Stimulated activated CD4-positive, alpha-beta T cell treated with anti-CD3 and anti-CD28 coated beads, Interleukin-15, amount 100 ng/mL, for 1 hour (primary cell): ENCODE measurements around the gene ZBTB46.
"Not testable (repeated sequence)": the region's sequence is repeated elsewhere in the genome, so short reads cannot be mapped to it uniquely, and the experiment has no call there.

ENCODE experiments used
- DNase-seq, 2 donors: peaks; one replicate each; pipeline ENCODE4 v3.0.0-alpha.2; 2020; ENCODE audit warnings: low read depth in 1 of 2, low spot score in 1 of 2

The ZBTB46 gene, protein sequence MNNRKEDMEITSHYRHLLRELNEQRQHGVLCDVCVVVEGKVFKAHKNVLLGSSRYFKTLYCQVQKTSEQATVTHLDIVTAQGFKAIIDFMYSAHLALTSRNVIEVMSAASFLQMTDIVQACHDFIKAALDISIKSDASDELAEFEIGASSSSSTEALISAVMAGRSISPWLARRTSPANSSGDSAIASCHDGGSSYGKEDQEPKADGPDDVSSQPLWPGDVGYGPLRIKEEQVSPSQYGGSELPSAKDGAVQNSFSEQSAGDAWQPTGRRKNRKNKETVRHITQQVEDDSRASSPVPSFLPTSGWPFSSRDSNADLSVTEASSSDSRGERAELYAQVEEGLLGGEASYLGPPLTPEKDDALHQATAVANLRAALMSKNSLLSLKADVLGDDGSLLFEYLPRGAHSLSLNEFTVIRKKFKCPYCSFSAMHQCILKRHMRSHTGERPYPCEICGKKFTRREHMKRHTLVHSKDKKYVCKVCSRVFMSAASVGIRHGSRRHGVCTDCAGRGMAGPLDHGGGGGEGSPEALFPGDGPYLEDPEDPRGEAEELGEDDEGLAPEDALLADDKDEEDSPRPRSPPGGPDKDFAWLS

DNA sequence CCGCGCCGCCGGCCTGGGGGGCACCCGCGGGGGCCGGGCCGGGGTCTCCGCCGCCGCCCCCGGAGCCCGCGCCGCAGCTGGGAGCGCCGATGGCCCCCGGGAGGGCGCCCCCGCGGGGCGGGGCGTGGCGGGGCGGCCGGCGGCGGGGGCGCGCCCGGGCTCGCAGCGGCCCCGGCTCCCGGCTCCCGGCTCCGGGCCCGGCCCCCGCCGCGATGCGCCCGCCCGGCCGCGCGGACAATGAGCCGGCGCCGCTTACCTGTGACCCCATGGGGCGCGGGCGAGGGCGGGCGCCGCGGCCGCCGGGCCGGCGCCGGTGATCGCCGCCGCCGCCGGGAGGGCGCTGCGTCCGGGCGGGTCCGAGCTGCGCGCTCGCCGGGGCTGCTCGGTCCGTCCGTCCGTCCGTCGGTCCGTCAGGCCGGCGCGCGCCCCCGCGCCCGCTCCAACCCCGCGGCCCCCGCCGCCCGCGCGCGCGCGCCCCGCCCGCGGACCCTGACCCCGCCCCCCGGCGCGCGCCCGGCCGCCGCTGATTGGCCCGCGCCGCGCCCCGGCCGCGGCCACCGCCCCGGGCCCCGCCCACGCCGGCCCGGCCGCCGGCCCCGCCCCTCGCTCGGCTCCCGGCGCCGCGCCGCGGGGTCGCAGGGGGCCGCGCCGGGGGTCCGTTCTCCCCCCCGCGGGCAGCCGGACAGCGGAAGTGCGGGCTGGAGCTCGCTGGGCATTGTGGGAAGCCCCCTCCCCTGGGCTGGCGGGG is at the start of gene ZBTB46:
TSS of gene ZBTB46 (minus strand) at position 424 of the 748 bp plus-strand sequence. CDS start 40,507 bp downstream, outside the sequence.
- no peak for DNase-seq

DNA sequence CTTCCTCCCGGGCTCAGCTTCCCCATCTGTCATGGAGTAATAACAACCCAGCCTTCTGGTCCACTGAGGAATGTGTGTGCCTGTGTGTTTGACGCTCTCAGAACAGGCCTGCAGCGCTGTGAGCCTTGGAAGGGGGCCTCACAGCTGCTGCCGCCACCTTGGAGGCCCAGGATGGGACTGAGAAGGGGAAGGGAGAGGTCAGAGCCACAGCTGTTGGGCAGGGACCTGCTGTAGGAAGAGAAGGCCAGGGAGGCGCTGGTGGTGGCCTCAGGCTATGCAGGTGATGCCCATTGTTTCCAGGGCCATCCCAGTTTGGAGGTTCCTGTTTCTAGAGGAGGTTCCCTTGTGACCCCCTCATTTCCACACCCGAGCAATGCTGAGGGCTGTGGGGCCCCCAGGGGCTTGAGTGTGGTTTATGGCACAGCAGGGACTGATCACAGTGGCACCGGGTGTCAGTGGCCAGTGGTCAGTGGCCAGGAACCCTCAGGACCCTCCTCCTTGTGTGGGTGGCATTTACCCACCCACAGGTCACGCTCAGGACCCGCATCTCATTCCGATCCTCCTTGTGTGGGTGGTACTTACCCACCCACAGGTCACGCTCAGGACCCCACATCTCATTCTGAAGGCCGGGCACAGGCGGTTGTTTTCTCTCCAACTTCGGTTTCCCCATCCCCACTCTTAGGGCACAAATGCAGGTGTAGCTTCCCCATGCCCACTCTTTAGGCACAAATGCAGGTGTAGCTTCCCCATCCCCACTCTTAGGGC is 48.0 kb upstream of the ZBTB46 start:
- DNase-seq = no peak

DNA sequence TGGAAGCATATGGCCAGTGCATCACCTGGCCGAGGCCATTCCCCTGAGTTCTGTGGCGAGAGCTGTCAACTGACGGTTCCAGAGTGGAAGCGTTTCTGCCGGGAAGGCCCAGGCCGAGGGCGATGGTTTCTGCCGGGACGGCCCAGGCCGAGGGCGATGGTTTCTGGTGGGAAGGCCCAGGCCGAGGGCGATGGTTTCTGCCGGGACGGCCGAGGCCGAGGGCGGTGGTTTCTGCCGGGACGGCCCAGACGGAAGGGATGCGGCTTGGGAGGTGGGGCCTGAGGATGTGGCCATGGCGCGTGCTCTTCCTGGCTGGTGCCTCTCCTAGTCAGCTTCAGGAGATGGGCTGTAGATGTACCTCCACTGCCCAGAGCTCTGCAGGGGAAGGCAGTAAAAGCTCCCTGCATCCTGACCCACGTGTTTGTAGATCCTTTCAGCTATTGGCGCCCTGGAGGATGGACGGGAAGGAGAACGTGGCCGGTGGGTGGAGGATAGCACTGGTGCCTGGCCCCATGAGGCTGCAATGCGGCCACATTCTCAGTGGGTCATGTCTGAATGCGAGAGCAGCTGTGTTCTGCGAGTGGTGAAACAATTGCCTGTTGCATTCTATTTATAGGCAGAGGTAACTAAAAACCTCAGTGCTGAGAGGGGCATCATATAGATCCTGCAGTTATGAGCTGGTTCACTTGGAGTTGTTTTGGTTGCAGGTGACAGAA is 46.8 kb upstream of the ZBTB46 start:
- no peak for DNase-seq

DNA sequence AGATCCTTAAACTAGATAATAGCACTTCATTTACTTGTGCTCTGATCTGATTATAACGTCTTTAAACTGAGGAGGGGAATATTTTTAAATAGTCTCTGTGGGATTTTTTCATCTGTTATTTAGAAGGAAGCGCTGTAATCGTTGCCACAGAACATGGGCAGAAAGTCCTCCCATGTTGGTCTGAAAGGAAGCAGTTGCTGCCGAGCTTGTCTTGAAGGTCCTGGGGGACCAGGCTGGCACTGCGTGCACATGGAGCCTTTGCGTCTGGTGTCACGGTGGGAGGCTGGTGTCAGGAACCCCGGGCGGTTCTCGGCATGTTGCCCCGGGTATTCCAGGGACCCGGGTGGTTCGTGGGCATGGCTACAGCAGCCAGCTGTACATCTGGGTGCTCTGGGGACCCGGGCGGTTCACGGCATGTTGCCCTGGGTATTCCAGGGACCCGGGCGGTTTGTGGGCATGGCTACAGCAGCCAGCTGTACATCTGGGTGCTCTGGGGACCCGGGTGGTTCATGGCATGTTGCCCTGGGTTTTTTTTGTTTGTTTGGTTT is 45.5 kb upstream of the ZBTB46 start:
- DNase-seq = no peak

DNA sequence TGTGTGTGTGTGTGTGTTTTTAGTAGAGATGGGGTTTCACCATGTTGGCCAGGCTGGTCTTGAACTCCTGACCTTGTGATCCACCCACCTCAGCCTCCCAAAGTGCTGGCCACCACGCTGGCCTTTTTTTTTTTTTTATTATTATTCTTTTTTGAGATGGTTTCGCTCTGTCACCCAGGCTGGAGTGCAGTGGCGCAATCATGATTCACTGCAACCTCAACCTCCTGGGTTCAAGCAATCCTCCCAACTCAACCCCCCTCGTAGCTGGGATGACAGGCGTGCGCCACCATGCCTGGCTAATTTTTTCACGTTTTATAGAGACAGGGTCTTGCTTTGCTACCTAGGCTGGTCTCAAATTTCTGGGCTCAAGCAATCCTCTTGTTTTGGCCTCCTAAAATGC is 43.2 kb upstream of the ZBTB46 start:
- not testable (repeated sequence) for DNase-seq

DNA sequence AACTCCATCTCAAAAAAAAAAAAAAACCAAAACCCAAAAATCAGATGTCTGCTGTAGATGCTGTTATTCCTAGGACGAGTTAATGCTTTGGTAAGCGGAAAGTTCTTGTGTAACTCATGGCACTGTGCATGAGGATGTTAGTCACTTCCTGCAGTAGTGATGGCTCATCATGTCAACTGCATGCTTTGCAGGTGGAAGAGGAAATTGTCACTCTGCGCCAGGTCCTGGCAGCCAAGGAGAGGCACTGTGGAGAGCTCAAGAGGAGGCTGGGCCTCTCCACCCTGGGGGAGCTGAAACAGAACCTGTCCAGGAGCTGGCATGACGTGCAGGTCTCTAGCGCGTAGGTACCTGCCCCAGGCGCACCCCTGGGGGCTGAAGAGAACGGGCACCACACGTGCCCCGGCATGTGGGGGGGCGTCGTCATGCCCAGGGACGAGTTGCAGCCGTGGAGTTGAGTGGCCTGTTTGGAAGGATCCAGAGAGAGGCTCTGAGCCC is 42.5 kb upstream of the ZBTB46 start:
- DNase-seq = no peak

DNA sequence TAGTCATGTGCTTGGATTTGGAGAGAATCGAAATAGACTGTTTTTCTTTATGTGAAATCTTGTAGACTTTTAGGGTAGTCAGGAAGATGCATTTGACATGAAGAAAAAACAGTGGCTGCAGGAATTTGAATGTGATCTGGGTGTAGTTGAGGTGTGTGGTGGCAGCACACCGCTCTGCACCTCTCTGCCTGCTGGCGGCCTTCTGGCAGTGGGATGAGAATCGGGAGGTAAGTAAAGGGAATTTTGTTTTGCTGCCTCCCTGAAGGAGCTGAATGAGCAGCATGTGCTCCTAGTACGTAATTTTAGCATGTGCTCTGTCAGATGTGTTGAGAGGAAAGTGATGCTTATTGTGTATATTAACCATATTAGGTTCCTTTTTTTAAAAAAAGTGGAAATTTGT is 37.2 kb upstream of the ZBTB46 start:
- no peak for DNase-seq

DNA sequence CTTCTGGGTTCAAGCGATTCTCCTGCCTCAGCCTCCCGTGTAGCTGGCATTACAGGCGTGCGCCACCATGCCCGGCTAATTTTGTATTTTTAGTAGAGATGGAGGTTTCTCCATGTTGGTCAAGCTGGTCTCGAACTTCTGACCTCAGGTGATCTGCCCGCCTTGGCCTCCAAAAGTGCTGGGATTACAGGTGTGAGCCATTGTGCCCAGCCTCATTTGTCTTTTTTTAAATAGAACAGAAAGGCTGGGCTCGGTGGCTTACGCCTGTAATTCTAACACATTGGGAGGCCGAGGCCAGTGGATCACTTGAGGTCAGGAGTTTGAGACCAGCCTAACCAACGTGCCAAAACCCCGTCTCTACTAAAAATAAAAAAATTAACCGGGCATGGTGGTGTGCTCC is 36.0 kb upstream of the ZBTB46 start:
- not testable (repeated sequence) for DNase-seq

DNA sequence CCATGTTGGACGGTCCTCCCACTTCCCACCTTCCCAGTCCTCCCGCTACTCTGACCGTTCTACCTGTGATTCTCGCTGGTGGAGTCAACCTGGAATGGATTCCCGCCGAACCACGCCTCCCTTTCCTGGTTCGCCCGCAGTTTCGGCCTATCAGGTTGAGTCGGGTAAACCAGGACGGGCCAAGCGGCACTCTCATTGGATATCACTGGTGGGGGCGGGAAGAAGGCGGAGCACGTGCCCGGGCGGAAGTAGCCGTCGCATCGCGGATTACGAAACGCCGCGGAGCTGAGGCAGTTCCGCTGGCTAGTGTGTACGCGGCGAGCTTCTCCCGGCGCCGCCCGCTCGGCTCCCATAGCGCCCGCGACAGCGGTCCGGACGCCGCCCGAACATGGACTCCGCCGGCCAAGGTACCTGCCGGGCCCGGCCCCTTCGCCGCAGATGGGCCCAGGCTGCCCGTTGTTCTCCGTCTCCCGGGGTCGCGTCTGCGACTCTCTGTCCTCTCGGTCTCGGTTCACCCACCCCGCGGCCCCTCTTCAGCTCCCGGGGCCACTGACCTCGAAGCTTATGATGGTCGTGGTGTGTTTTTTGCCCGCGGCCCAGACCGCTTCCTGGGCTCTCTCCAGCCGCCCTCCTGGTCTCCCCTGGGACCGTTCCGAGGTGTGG is 34.0 kb upstream of the ZBTB46 start, which contains the start of gene TPD52L2:
TSS of gene TPD52L2 (plus strand) at position 293 of the 663 bp plus-strand sequence. CDS start at position 389, 96 bp downstream.
- peak; percentile 94 for DNase-seq

DNA sequence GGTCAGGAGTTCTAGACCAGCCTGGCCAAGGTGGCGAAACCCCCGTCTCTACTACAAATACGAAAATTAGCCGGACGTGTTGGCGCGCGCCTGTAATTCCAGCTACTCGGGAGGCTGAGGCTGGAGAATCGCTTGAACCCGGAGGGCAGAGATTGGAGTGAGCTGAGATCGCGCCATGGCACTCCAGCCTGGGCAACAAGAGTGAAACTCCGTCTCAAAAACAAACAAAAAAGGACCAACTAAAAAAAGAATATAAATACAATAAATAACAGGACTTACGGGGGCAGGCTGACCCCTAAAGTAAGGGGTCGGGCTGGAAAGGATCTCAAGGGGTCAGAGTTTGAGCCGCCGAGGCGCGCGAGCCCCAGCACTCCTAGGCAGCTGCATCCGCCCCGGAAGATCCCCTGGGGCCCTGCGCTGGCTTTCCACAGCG is 33.5 kb upstream of the ZBTB46 start:
- no peak for DNase-seq

DNA sequence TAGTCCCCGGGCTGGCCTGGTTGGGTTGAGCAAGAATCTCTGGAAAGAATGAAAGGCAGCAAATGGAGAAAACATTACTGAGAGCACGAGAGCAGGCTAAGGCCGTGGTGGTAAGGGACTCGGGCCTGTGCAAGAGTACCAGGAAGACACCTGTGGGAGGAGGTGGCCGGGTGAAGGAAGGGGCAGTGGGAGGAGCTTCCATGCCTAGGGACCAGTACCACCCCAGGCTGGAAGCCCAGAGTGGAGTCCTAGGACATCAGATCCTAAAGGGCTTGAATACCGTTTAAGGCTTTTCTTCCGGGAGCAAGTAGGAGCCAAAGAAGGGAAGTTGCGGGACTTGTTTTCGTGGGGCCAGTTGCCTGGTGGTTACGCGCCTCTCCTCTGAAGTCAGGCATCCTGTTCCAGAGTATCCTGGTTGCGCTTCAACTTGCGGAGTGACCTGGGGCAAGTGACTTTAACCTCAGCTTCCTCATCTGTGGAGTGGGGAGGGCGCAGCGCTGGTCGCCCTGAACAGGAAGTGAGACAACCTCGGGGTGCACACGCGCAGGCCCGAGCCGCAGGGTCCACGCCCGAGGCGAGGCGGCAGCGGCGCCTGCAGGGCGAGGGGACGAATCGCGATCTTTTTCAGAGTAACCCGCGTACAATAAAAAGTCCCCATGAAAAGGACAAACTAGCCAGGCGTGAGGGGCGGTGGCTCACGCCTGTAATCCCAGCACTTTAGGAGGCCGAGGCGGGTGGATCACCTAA is 32.9 kb upstream of the ZBTB46 start:
- peak; percentile 59 to 62 for DNase-seq

DNA sequence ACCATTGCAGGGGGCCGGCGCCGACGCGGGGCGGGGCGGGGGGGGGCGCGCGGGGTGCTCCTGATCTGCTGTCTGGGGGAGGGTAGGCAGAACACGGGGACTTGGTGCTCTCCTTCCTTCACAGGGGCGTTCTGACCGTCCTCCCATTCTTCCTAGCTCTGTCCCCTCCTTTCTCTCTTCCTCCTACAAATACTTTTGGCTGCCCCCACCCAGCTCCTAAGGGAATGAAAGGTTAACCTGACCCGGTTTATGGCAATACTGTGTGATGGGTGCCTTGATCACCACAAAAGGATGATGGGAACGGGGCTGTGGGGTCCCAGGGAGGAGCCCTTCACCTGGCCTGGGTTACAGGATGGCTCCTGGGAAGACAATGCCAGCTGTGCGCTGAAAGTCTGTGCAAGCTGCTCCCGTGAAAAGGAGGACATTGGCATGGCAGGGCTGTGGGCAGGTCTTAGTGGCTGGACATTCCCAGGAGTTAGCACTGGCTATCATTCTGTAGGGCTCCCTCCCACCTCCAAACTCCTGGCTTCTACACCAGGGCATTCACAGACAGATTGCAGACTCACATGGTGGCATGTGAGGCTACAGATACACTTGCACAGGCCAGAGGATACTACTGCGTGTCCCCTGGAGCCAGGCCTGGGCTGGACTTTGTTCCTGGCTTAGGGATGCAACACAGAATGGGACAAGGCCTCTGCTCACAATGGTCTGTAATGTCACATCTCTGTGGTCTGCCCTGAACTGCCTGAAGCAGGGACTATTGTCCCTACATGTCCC is 32.1 kb upstream of the ZBTB46 start:
- no peak for DNase-seq

DNA sequence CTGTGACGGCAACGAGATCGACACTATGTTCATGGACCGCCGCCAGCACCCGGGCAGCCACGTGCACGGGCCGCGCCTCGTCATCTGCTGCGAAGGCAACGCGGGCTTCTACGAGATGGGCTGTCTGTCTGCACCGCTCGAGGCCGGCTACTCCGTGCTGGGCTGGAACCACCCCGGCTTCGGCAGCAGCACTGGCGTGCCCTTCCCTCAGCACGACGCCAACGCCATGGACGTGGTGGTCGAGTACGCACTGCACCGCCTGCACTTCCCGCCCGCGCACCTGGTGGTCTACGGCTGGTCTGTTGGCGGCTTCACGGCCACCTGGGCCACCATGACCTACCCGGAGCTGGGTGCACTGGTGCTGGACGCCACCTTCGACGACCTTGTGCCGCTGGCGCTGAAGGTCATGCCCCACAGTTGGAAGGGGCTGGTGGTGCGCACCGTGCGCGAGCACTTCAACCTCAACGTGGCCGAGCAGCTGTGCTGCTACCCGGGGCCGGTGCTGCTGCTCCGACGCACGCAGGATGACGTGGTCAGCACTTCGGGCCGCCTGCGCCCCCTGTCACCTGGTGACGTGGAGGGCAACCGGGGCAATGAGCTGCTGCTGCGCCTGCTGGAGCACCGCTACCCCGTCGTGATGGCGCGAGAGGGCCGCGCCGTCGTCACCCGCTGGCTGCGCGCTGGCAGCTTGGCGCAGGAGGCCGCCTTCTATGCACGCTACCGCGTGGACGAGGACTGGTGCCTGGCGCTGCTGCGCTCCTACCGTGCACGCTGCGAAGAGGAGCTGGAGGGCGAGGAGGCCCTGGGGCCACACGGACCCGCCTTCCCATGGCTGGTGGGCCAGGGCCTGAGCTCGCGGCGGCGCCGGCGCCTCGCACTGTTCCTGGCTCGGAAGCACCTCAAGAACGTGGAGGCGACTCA is 31.2 kb upstream of the ZBTB46 start:
- DNase-seq = no peak

DNA sequence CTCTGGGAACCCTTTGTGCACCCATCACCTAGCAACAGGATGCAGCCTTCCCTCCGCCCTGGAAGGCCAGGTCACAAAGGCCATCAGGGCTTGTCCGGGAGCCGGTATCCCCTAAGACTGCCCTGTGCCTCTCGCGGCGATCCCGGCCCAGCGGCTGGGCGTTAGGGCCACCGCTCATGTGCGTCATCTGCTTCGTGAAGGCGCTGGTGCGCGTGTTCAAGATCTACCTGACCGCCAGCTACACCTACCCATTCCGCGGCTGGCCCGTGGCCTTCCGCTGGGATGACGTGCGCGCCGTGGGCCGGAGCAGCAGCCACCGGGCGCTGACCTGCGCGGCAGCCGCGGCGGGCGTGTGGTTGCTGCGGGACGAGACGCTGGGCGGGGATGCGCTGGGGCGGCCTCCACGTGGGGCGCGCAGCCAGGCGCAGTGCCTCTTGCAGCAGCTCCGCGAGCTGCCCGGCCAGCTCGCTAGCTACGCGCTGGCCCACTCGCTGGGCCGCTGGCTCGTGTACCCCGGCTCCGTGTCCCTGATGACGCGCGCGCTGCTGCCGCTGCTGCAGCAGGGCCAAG is 30.4 kb upstream of the ZBTB46 start, which contains the start of gene ABHD16B:
TSS of gene ABHD16B (plus strand) at position 134 of the 570 bp plus-strand sequence. CDS start at position 177, 43 bp downstream.
- DNase-seq = no peak

DNA sequence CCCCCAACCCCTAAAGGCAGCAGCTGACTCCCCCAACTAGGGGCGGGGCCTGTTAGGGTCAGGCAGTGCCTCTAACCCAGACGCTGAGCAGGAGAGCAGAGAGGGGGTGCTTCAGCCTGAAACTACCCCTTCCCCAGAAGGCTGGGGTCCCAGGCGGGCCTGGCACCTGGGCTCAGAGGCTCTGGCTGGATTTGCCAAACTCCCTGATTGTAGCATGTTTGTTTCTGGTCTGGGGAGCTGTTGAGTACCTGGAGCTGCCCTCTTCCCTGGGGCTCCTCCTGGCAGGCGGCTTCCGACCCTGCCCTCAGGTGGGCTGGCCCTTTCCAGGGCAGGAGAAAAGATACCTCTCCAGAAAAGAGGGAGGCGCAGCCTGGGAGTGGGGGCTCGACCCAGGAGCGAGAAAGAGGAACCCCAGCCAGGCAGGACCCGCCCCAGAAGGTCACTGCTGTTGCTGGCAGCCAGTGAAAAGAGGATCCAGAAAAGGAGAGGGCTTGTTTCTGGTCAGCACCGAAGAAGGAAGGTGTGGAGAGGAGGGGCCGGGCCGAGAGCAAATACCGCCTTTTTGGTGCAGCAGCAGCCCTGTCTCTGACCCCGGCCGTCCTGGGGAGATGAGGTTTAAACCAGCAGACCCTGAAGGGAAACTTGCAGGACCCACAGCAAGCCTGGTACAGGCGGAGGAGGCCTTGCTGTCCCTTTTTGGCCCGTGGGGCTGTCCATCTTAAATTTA is 29.4 kb upstream of the ZBTB46 start:
- DNase-seq = no peak
